Upper lobe of right lung (tissue), 1 donor: ENCODE measurements around the gene PDE6A. TPM values are rescaled to one million over a fixed set of nuclear protein-coding genes. Genes with fewer than 3 reads are reported as not detected.

Experiments used
- ATAC-seq: fragments of 200-7000 bp; cut with Tn5 transposase; one replicate; pipeline ENCODE4 v1.9.1; 2020; ENCODE audit warnings: mild to moderate bottlenecking, moderate library complexity
- DNase-seq: peaks from one replicate; pipeline ENCODE4 v3.0.0-alpha.2; 2020
- H3K27ac ChIP-seq: fragments of 200-600 bp; one replicate; pipeline ENCODE4 v1.8.0; 2022
- H3K27me3 ChIP-seq: fragments of 200-600 bp; one replicate; pipeline ENCODE4 v1.8.0; 2022; ENCODE audit warnings: mild to moderate bottlenecking
- H3K36me3 ChIP-seq: fragments of 200-600 bp; one replicate; pipeline ENCODE4 v1.8.0; 2022
- H3K4me1 ChIP-seq: fragments of 200-600 bp; one replicate; pipeline ENCODE4 v1.8.0; 2022
- H3K4me3 ChIP-seq: fragments of 200-600 bp; one replicate; pipeline ENCODE4 v1.8.0; 2022; ENCODE audit warnings: mild to moderate bottlenecking
- H3K9me3 ChIP-seq: fragments of 200-600 bp; one replicate; pipeline ENCODE4 v1.8.0; 2022
- intact Hi-C: fragments of 100-400 bp; cut with DNase I; formaldehyde crosslinking; loops from one replicate; pipeline ENCODE4 v1.11.0; 2022
- total RNA-seq: library from RNA; stranded (reverse); fragmentation: NEBNext Ultra II Directional; extraction: Animal tissue kit (Norgen Biotek cat#: 25700); gene quantifications from one replicate; pipeline ENCODE4 v1.2.1, GENCODE V29; 2021
- TF ChIP-seq, protein P1 (sequence below): fragments of 200-600 bp; IDR thresholded peaks from one replicate; pipeline ENCODE4 v1.8.0; 2022; ENCODE audit warnings: antibody characterized with exemption
- donor health status: DM: no; HTN: yes; CAD: no; lungs with severe emphysema.

Gene PDE6A
- total RNA-seq, 1 donor from 2014 or later = 0.09 TPM

DNA sequence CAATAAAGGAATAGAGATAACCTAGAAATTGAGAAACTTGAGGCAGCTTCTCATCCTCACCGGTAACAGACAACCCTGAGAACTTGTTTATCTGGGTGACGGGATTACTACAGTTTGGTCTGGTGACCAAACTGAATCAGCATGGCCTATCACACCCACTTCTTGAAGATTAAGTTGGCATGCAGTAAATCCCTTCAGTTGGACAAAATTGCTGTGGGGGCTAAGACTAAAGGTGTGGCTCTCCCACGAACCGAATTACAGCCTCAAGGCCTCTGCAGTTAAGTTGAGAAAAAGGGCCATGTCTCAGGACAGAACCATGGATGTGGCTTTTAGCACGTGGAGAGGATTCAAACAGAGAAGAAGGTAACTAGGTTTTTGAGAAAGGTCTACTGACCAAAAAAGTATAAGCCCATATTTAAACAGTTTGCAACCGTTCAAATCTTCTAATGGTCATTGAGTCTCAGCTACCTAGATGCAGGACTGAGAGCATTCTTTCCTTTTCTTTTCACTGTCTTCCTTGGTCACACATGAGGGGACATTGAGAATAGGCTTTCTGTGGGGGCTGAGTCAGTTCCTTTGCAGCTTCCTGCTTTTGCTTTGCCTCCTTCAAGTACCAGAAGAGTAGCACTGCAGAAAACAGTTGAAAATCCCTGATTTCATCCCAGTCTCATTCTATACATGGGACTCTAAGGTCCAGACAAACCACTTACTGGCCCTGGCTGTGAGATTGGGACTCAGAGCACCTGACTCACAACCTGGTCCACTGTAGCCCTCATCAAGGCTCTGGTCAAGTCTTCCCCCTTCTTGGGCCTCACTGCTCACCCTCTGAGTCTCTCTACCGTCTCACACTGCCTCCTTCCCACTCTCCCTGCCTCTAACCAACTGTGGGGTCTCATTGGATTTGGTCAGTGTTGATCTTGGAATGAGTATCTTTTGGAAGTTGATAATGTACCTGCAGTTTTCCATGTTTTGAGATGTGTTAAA is 30.9 kb downstream of the PDE6A start:
- no peak for ATAC-seq
- DNase-seq = no peak
- H3K4me1 ChIP-seq = no peaks in the 10 kb centered on the region
- H3K36me3 ChIP-seq = no peaks in the 10 kb centered on the region
- H3K9me3 ChIP-seq = no peaks in the 10 kb centered on the region
- H3K27me3 ChIP-seq = no peaks in the 10 kb centered on the region
- TF ChIP-seq, protein P1, sequence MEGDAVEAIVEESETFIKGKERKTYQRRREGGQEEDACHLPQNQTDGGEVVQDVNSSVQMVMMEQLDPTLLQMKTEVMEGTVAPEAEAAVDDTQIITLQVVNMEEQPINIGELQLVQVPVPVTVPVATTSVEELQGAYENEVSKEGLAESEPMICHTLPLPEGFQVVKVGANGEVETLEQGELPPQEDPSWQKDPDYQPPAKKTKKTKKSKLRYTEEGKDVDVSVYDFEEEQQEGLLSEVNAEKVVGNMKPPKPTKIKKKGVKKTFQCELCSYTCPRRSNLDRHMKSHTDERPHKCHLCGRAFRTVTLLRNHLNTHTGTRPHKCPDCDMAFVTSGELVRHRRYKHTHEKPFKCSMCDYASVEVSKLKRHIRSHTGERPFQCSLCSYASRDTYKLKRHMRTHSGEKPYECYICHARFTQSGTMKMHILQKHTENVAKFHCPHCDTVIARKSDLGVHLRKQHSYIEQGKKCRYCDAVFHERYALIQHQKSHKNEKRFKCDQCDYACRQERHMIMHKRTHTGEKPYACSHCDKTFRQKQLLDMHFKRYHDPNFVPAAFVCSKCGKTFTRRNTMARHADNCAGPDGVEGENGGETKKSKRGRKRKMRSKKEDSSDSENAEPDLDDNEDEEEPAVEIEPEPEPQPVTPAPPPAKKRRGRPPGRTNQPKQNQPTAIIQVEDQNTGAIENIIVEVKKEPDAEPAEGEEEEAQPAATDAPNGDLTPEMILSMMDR = no peak
- H3K27ac ChIP-seq = no peak overlapping the region
- intact Hi-C loops = no loop called here
- no peak overlapping the region for H3K4me3 ChIP-seq

DNA sequence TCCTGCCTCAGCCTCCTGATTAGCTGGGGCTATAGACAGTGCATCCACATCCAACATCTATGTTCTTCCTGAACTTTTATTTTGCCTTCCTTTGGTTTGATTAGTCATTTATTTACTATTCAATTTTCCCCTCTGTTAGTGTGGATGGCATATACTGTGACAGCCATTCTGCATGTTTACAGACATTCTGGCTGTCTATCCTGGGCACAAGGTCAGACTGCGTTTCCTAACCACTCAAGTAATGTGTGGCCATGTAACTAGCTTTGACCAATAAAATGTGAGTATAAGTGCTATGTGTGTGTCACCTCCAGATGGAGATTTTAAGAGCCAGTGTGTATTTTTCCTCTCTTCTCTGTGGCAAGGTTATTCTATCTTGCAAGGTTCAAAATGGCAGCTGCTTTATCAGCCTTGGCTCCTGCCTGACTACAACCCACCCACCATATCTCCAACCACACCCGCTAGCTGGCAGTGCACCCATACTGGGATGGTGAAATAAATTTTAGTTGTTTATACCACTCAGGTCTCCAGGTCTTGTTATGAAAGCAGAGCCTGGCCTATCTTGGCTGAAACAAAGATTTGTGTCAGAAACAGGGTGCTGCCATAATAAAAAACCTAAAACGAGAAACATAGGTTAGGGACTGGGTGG is 32.2 kb downstream of the PDE6A start:
- TF ChIP-seq, protein P1 = no peak

DNA sequence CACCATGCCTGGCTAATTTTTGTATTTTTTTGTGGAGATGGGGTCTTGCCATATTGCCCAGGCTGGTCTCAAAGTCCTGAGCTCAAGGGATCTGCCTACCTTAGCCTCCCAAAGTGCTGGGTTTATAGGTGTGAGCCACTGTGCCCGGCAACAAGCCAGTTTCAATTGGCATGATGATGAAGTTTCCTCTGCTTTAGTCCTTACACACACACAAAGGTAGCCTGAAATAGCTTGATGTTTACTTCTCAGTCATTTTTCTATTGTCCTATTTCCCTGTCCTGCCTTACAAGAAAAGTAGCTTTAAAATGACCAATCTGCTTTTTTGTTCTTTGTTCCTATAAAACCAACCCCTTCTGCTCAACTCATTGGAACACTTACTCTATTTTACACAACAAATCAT is 33.6 kb downstream of the PDE6A start:
- intact Hi-C loops = no loop called here
- H3K27ac ChIP-seq = no peak overlapping the region
- no peaks in the 10 kb centered on the region for H3K9me3 ChIP-seq
- no peak for ATAC-seq
- no peak for DNase-seq
- TF ChIP-seq, protein P1 = no peak
- no peak overlapping the region for H3K4me3 ChIP-seq
- no peaks in the 10 kb centered on the region for H3K27me3 ChIP-seq
- H3K36me3 ChIP-seq = no peaks in the 10 kb centered on the region
- H3K4me1 ChIP-seq = no peaks in the 10 kb centered on the region

More for the DNA sequence above, 32.2 kb downstream of the PDE6A start:
- no peak for ATAC-seq
- no peak for DNase-seq
- Histone ChIP-seq H3K4me1 (no peaks in the 10 kb centered on the region), H3K9me3 (no peaks in the 10 kb centered on the region), H3K27me3 (no peaks in the 10 kb centered on the region), H3K27ac (no peak overlapping the region), H3K4me3 (no peak overlapping the region), H3K36me3 (no peaks in the 10 kb centered on the region)
- intact Hi-C loops = no loop called here

DNA sequence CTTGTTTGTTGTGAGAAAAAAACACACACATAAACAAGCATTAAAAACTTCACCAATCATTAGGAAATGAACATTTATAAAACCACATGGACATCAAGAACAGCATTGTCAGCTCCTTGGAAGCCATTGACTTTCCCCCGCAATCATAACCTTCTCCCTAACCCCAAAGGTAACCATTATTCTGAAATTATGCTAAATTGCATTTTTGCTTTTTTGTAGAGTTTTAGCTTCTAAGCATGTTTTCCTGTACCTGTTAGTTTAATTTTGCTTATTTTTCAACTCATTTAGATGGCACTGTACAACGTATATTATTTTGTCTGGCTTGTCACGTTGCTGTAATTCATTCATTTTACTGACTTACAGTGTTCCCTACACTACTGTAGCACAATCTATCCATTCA is 36.8 kb downstream of the PDE6A start:
- no peaks in the 10 kb centered on the region for H3K4me1 ChIP-seq
- no peak overlapping the region for H3K4me3 ChIP-seq
- no peak overlapping the region for H3K27ac ChIP-seq
- TF ChIP-seq, protein P1 = no peak
- H3K27me3 ChIP-seq = no peaks in the 10 kb centered on the region
- DNase-seq (no peak), ATAC-seq (no peak)
- intact Hi-C loops = no loop called here
- no peaks in the 10 kb centered on the region for H3K36me3 ChIP-seq
- no peaks in the 10 kb centered on the region for H3K9me3 ChIP-seq

DNA sequence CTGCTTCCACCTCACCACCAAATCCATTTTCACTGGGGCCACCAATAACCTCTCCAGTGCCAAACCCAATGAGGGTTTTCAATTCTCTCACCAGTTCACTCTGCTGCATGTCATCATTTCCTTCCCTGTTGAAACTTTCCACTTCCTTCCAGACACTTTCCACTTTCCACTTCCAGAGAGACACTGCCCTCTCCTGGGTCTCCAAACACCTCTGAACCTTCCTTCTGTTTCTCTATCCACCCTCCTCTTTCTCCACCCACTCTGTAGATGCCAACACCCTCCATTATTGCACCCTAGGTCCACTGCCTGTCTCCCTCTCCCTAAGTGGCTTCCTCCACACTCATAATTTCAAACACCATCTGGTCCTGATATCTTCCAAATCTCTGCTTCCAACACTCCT is 39.6 kb downstream of the PDE6A start:
- DNase-seq = no peak
- Histone ChIP-seq H3K36me3 (no peaks in the 10 kb centered on the region), H3K4me3 (no peak overlapping the region), H3K9me3 (no peaks in the 10 kb centered on the region), H3K27ac (no peak overlapping the region), H3K4me1 (no peaks in the 10 kb centered on the region), H3K27me3 (no peaks in the 10 kb centered on the region)
- no peak for ATAC-seq
- intact Hi-C loops = no loop called here
- TF ChIP-seq, protein P1 = no peak
